ENCODE measurements around the gene GPC6.

DNA sequence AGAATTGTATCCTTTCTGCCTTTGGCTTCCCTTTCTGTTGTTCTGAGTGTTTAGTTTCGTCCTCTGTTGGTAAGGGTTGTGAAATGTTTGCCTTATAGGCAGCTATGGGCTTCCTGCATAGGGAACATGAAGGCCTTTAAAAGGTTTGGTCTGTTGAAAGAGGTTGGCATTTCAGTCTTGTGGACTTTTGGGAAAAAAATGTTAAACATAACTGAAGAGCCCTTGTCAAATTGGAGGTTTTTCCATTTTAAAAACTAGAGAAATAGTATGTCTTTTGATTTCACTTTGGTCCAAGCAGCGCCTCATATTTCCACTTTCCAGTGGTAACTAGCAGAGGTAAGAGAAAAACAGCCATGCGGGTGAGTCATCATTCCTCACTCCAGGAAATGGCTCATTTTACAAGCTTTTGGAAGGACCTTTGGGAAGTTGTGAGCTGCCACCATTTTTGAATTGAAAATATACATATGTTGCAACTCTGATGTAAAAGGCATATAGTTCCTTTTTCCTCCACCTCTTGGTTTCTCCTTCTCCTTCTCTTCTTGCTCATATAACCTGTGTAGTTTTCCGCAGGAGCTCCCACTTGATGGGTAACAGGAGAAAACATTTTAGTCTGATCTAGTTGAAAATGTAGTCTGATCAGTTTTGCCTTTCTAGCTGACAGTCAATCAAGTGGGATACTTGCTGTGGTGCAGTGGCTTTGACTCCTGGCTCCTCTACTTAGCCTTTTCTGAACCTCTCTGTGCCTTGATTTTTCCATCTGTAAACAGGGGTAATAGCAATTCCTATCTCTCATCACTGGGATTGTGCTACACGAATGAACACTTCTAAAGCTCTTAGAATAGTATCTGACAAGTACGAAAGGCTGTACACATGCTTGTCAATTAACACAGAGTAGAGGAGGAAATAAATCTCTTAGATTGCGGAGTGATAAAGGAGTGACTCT is 23.0 kb downstream of the GPC6 start:
- TF ChIP-seq CTCF (IDR thresholded peaks at IDR 0.05) (no peak), POLR2A (IDR thresholded peaks at IDR 0.05) (no peak), POLR2AphosphoS5 (IDR thresholded peaks at IDR 0.05) (no peak)
